ENCODE measurements around the gene TK1.

DNA sequence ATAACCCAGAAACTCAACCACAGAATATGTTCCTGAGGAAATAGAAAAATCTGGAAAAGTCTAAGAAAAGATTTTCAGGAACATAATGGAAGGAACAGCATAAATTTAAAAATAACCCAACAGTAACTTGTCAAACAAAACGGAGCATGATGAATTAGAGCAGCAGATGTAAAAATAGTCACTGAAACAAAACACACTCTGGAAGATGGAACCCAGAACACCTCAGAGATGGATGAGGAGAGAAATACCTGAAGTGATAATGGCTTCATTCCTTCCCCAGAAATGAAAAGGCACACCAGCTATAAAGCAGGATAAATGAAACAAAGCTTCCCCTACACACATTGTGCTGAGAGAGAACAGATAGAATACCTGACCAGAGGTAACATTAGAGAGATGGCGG lies 6.3 kb downstream of the TK1 start:
- TF ChIP-seq CEBPB (IDR thresholded peaks at IDR 0.05) (no peak), NFIC (IDR thresholded peaks at IDR 0.05) (no peak), TAF1 (IDR thresholded peaks at IDR 0.05; ENCODE audit: low read depth) (no peak)

Measured in Ishikawa (cell line).